Measurements from ENCODE around the gene LBX2.

DNA sequence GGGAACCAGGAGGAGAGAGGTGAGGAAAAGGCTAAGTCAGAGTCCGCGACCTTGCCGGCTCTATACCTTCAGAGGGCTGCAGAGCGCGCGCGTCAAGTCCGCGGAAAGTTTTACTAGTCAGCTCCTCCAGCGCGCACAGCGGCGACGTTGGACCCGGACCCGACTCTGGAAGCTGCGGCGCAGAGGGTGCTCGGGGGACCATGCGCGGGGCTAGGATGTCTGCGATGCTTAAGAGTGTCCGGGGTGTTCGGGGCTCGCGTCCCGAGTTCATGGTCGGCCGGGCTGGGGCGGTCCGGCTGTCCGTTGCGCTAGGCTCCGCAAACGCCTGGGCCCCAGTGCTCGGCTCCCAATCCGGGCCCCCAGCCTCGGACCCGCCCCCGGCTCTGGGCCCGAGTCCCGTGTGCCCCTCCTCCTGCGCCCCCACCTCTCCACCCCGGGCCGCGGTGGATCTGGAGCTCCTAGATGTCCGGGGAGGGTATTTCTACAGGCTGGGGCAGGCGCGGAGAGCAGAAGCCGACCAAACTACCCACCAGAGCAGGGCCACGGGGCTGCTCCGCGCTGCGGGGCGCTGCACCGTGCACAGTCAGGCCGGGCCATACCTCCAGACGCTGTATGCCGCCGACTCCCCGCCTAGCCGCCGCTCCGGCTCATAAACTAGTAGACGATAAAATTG is at the start of gene LBX2:
- TF ChIP-seq, protein P1, sequence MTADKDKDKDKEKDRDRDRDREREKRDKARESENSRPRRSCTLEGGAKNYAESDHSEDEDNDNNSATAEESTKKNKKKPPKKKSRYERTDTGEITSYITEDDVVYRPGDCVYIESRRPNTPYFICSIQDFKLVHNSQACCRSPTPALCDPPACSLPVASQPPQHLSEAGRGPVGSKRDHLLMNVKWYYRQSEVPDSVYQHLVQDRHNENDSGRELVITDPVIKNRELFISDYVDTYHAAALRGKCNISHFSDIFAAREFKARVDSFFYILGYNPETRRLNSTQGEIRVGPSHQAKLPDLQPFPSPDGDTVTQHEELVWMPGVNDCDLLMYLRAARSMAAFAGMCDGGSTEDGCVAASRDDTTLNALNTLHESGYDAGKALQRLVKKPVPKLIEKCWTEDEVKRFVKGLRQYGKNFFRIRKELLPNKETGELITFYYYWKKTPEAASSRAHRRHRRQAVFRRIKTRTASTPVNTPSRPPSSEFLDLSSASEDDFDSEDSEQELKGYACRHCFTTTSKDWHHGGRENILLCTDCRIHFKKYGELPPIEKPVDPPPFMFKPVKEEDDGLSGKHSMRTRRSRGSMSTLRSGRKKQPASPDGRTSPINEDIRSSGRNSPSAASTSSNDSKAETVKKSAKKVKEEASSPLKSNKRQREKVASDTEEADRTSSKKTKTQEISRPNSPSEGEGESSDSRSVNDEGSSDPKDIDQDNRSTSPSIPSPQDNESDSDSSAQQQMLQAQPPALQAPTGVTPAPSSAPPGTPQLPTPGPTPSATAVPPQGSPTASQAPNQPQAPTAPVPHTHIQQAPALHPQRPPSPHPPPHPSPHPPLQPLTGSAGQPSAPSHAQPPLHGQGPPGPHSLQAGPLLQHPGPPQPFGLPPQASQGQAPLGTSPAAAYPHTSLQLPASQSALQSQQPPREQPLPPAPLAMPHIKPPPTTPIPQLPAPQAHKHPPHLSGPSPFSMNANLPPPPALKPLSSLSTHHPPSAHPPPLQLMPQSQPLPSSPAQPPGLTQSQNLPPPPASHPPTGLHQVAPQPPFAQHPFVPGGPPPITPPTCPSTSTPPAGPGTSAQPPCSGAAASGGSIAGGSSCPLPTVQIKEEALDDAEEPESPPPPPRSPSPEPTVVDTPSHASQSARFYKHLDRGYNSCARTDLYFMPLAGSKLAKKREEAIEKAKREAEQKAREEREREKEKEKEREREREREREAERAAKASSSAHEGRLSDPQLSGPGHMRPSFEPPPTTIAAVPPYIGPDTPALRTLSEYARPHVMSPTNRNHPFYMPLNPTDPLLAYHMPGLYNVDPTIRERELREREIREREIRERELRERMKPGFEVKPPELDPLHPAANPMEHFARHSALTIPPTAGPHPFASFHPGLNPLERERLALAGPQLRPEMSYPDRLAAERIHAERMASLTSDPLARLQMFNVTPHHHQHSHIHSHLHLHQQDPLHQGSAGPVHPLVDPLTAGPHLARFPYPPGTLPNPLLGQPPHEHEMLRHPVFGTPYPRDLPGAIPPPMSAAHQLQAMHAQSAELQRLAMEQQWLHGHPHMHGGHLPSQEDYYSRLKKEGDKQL (CRISPR knock-in tag; IDR thresholded peaks at IDR 0.05; ENCODE audit: borderline replicate concordance) = no peak
- TF ChIP-seq SOX6 (IDR thresholded peaks at IDR 0.05) = no peak
- TF ChIP-seq POLR2A (conservative IDR thresholded peaks at IDR 0.05) = no peak
- no peak for TF ChIP-seq CTCF (IDR thresholded peaks at IDR 0.05 in 2 of 3, conservative IDR thresholded peaks at IDR 0.05 in 1 of 3; ENCODE audit: insufficient read depth in 2 of 3, low read depth in 1 of 3, low read length in 3 of 3)
- TF ChIP-seq, protein P2, sequence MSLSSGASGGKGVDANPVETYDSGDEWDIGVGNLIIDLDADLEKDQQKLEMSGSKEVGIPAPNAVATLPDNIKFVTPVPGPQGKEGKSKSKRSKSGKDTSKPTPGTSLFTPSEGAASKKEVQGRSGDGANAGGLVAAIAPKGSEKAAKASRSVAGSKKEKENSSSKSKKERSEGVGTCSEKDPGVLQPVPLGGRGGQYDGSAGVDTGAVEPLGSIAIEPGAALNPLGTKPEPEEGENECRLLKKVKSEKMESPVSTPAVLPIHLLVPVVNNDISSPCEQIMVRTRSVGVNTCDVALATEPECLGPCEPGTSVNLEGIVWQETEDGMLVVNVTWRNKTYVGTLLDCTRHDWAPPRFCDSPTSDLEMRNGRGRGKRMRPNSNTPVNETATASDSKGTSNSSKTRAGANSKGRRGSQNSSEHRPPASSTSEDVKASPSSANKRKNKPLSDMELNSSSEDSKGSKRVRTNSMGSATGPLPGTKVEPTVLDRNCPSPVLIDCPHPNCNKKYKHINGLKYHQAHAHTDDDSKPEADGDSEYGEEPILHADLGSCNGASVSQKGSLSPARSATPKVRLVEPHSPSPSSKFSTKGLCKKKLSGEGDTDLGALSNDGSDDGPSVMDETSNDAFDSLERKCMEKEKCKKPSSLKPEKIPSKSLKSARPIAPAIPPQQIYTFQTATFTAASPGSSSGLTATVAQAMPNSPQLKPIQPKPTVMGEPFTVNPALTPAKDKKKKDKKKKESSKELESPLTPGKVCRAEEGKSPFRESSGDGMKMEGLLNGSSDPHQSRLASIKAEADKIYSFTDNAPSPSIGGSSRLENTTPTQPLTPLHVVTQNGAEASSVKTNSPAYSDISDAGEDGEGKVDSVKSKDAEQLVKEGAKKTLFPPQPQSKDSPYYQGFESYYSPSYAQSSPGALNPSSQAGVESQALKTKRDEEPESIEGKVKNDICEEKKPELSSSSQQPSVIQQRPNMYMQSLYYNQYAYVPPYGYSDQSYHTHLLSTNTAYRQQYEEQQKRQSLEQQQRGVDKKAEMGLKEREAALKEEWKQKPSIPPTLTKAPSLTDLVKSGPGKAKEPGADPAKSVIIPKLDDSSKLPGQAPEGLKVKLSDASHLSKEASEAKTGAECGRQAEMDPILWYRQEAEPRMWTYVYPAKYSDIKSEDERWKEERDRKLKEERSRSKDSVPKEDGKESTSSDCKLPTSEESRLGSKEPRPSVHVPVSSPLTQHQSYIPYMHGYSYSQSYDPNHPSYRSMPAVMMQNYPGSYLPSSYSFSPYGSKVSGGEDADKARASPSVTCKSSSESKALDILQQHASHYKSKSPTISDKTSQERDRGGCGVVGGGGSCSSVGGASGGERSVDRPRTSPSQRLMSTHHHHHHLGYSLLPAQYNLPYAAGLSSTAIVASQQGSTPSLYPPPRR (CRISPR knock-in tag; IDR thresholded peaks at IDR 0.05; ENCODE audit: borderline replicate concordance) = no peak
- no peak for TF ChIP-seq ZNF717 (CRISPR knock-in tag; IDR thresholded peaks at IDR 0.05)

Measured in K562 (cell line).